HCT116 (cell line): ENCODE results near the gene CDK4. TPM values are rescaled to one million over a fixed set of nuclear protein-coding genes. Genes with fewer than 3 reads are reported as not detected.

Experiments used
- ATAC-seq: fragments of 200-7000 bp; cut with Tn5 transposase; 2 replicates; pipeline ENCODE4 v1.9.1; 2020; ENCODE audit warnings: mild to moderate bottlenecking, moderate library complexity
- BruUV-seq: library from RNA; stranded (reverse); fragments of 400-500 nt; replicated peaks from 2 replicates; lab custom pipeline; 2021; lab: Mats Ljungman, UMichigan
- CTCF ChIA-PET: fragments of 300-600 bp; sonication (Branson Sonifier 250); formaldehyde crosslinking; loops from one replicate; lab custom pipeline; 2021; ENCODE audit warnings: antibody characterized with exemption; lab: Charles Lee
- POLR2A ChIA-PET: fragments of 300-600, 350-600 bp; sonication (Branson Sonifier 250); formaldehyde crosslinking; loops from one replicate; lab custom pipeline; 2021; ENCODE audit warnings: antibody characterized with exemption; lab: Charles Lee
- RAD21 ChIA-PET, 2 experiments: fragments of 300-600 bp; sonication (Branson Sonifier 250); formaldehyde crosslinking; loops; one replicate each; lab custom pipeline; 2023; ENCODE audit warnings: low total read pairs in 2 of 2; ENCODE audit not compliant: uncharacterized antibody in 2 of 2, unreplicated experiment in 2 of 2, low non-redundant PET in 1 of 2; lab: Charles Lee
- DNase-seq: peaks from one replicate; pipeline ENCODE4 v3.0.0-alpha.2; 2010; ENCODE audit warnings: low read depth, low spot score
- H2AFZ ChIP-seq: fragments of 200-600 bp; shearing (Covaris generic), sonication (generic); 2 replicates; pipeline ENCODE4 v1.6.1; 2017; ENCODE audit warnings: low read depth, mixed run types, mixed read lengths, antibody characterized with exemption, low read length; ENCODE audit not compliant: poor library complexity, severe bottlenecking
- H3K27ac ChIP-seq: 2 replicates; pipeline ENCODE4 v1.5.1; 2012; ENCODE audit warnings: low read depth, low read length
- H3K27me3 ChIP-seq: fragments of 200-600 bp; sonication (generic); 2 replicates; pipeline ENCODE4 v1.6.1; 2016; ENCODE audit warnings: mixed run types, low read length, mixed read lengths; ENCODE audit not compliant: insufficient read depth
- H3K36me3 ChIP-seq, 2 experiments: fragments of 200-500 bp in 1 of 2; fragments of 200-600 bp in 1 of 2; sonication (Bioruptor generic) in 1 of 2; sonication (generic) in 1 of 2; 2 replicates each; pipeline versions ENCODE4 v1.5.1 to v1.6.1; 2014 to 2016; ENCODE audit warnings: low read length in 2 of 2, inconsistent platforms in 1 of 2, mixed read lengths in 1 of 2, mixed run types in 1 of 2; ENCODE audit not compliant: insufficient read depth in 2 of 2, control insufficient read depth in 1 of 2
- H3K4me1 ChIP-seq, 2 experiments: fragments of 200-600 bp in 1 of 2; sonication (generic) in 1 of 2; 2 replicates each; pipeline versions ENCODE4 v1.5.1 to v1.6.1; 2012 to 2017; ENCODE audit warnings: low read length in 2 of 2, inconsistent platforms in 1 of 2, mild to moderate bottlenecking in 1 of 2, mixed read lengths in 1 of 2, mixed run types in 1 of 2, moderate library complexity in 1 of 2; ENCODE audit not compliant: insufficient read depth in 2 of 2, control insufficient read depth in 1 of 2
- H3K4me2 ChIP-seq: fragments of 200-600 bp; sonication (generic); 2 replicates; pipeline ENCODE4 v1.6.1; 2017; ENCODE audit warnings: mixed run types, low read length, mixed read lengths
- H3K4me3 ChIP-seq, 2 experiments: fragments of 200-600 bp in 1 of 2; sonication (generic) in 1 of 2; replicated peaks in 1 of 2; 2 replicates each; pipeline ENCODE4 v1.5.1; 2011 to 2016; ENCODE audit warnings: low read length in 2 of 2, control low read depth in 1 of 2, low read depth in 1 of 2, mild to moderate bottlenecking in 1 of 2, mixed read lengths in 1 of 2, mixed run types in 1 of 2
- H3K79me2 ChIP-seq: fragments of 200-600 bp; sonication (generic); 2 replicates; pipeline ENCODE4 v1.6.1; 2017; ENCODE audit warnings: mild to moderate bottlenecking, mixed run types, low read length, moderate library complexity, mixed read lengths; ENCODE audit not compliant: insufficient read depth
- H3K9ac ChIP-seq: fragments of 200-600 bp; sonication (generic); 2 replicates; pipeline ENCODE4 v1.6.1; 2016; ENCODE audit warnings: low read length, mixed read lengths
- H3K9me2 ChIP-seq: fragments of 200-600 bp; sonication (generic), shearing (Covaris generic); 2 replicates; pipeline ENCODE4 v1.6.1; 2017; ENCODE audit warnings: mixed run types, mild to moderate bottlenecking, moderate library complexity; ENCODE audit not compliant: insufficient read depth
- H3K9me3 ChIP-seq, 2 experiments: fragments of 200-500 bp in 1 of 2; fragments of 200-600 bp in 1 of 2; sonication (Bioruptor generic) in 1 of 2; sonication (generic) in 1 of 2; 2 replicates each; pipeline ENCODE4 v1.6.1; 2014 to 2017; ENCODE audit warnings: low read length in 2 of 2, mixed read lengths in 2 of 2, inconsistent platforms in 1 of 2, low read depth in 1 of 2, mild to moderate bottlenecking in 1 of 2, mixed run types in 1 of 2, moderate library complexity in 1 of 2; ENCODE audit not compliant: control insufficient read depth in 1 of 2, insufficient read depth in 1 of 2
- H4K20me1 ChIP-seq: fragments of 200-600 bp; sonication (generic), shearing (Covaris generic); 2 replicates; pipeline ENCODE4 v1.6.1; 2017; ENCODE audit warnings: mixed run types, mild to moderate bottlenecking, moderate library complexity; ENCODE audit not compliant: insufficient read depth
- CTCF ChIP-seq, 3 experiments: fragments of 200-600 bp in 1 of 3; sonication (generic) in 1 of 3; IDR thresholded peaks in 2 of 3; conservative IDR thresholded peaks in 1 of 3; 2 replicates each; pipeline ENCODE4 v1.5.1; 2012 to 2017; ENCODE audit warnings: low read depth in 2 of 3, low read length in 2 of 3, antibody characterized with exemption in 1 of 3, borderline replicate concordance in 1 of 3, control low read depth in 1 of 3, mild to moderate bottlenecking in 1 of 3, mixed read lengths in 1 of 3, mixed run types in 1 of 3, moderate library complexity in 1 of 3; ENCODE audit not compliant: insufficient read depth in 1 of 3
- EZH2phosphoT487 ChIP-seq: fragments of 200-600 bp; IDR thresholded peaks from 2 replicates; pipeline ENCODE4 v1.6.1; 2018; ENCODE audit warnings: antibody characterized with exemption, borderline replicate concordance
- intact Hi-C: fragments of 100-400 bp; cut with micrococcal nuclease; formaldehyde crosslinking; loops from 2 replicates; pipeline ENCODE4 v1.10.0; 2022
- total RNA-seq: library from RNA; stranded (reverse); gene quantifications from one replicate; pipeline ENCODE4 v1.2.1, GENCODE V29; 2021; ENCODE audit not compliant: unreplicated experiment

CDK4 gene
- total RNA-seq, 1 experiment from 2014 or later = 206 TPM

- ChIA-PET RAD21 (no interaction called here), POLR2A (interaction anchor here (0.8 kb wide), 1 partner anchor 13 kb away, joined by 3 read pairs; the partner anchor contains the start of genes EEF1AKMT3 and METTL1), CTCF (interaction anchor here (0.6 to 1.0 kb wide), 6 partner anchors 13 to 33 kb away, joined by 3 to 5 read pairs (median 3); partner anchors contain the start of genes EEF1AKMT3, METTL1 and TSFM)
- peaks cover 6 to 21% of the 10 kb centered on the region in 2 experiments for H3K4me1 ChIP-seq
- intact Hi-C loops = loop anchor here (1.0 kb wide), 1 partner anchor 146 kb away; no protein-coding TSS in a partner anchor
- DNase-seq = no peak
- peak in 2 of 3 experiments; percentile 54 to 70; a peak in 4 of 6 replicates for TF ChIP-seq CTCF (IDR thresholded peaks at IDR 0.05 in 2 of 3, conservative IDR thresholded peaks at IDR 0.05 in 1 of 3; ENCODE audit: borderline replicate concordance in 1 of 3, insufficient read depth in 1 of 3, low read depth in 2 of 3, low read length in 2 of 3)
- TF ChIP-seq EZH2phosphoT487 = no peak
- H3K4me2 ChIP-seq = no peak overlapping the region
- no peak overlapping the region for H3K4me3 ChIP-seq
- H3K79me2 ChIP-seq = no peaks in the 10 kb centered on the region
- no TSS peak for BruUV-seq
- H3K9ac ChIP-seq = no peak overlapping the region
- H3K27ac ChIP-seq = no peak overlapping the region
- no peaks in the 10 kb centered on the region for H4K20me1 ChIP-seq
- H3K36me3 ChIP-seq = peaks cover 0 to 7% of the 10 kb centered on the region in 2 experiments; a peak in 2 of 4 replicates
- no peaks in the 10 kb centered on the region for H3K9me3 ChIP-seq
- H3K27me3 ChIP-seq = no peaks in the 10 kb centered on the region
- no peaks in the 10 kb centered on the region for H3K9me2 ChIP-seq
- peak; percentile 43 for ATAC-seq
- no peak overlapping the region for H2AFZ ChIP-seq
Observed at GRCh38 chr12:57759360-57759980, 7.4 kb upstream of the CDK4 start.
